Neutrophil (primary cell): Measurements from ENCODE around the gene ATP8B4.

ENCODE experiments used
- H3K27ac ChIP-seq: fragments of 200-600 bp; sonication (generic); 2 replicates; pipeline ENCODE4 v1.5.1; 2016; ENCODE audit warnings: mild to moderate bottlenecking, moderate library complexity
- H3K27me3 ChIP-seq: fragments of 200-600 bp; sonication (generic); 2 replicates; pipeline ENCODE4 v1.6.0; 2016; ENCODE audit warnings: mild to moderate bottlenecking
- H3K36me3 ChIP-seq: fragments of 200-600 bp; sonication (generic); 2 replicates; pipeline ENCODE4 v1.5.1; 2017
- H3K4me1 ChIP-seq, 2 experiments: fragments of 200-600 bp in 1 of 2; sonication (generic) in 1 of 2; 1 replicate in 1 of 2; 2 replicates in 1 of 2; pipeline versions ENCODE4 v1.5.1 to v1.6.1; 2013 to 2016; ENCODE audit warnings: low read depth in 1 of 2, low read length in 1 of 2, mild to moderate bottlenecking in 1 of 2, moderate library complexity in 1 of 2; ENCODE audit not compliant: control insufficient read depth in 1 of 2, insufficient read depth in 1 of 2
- H3K4me3 ChIP-seq, 2 experiments: fragments of 200-600 bp in 1 of 2; sonication (generic) in 1 of 2; 1 replicate in 1 of 2; 2 replicates in 1 of 2; pipeline ENCODE4 v1.5.1; 2013 to 2016; ENCODE audit warnings: low read depth in 1 of 2, low read length in 1 of 2, mild to moderate bottlenecking in 1 of 2, moderate library complexity in 1 of 2
- H3K9me3 ChIP-seq: fragments of 200-600 bp; sonication (generic); 2 replicates; pipeline ENCODE4 v1.5.1; 2016
- TF ChIP-seq, protein P1 (sequence below): fragments of 200-600 bp; sonication (generic); IDR thresholded peaks from 2 replicates; pipeline ENCODE4 v1.5.1; 2016; ENCODE audit warnings: antibody characterized with exemption

The ATP8B4 gene

DNA sequence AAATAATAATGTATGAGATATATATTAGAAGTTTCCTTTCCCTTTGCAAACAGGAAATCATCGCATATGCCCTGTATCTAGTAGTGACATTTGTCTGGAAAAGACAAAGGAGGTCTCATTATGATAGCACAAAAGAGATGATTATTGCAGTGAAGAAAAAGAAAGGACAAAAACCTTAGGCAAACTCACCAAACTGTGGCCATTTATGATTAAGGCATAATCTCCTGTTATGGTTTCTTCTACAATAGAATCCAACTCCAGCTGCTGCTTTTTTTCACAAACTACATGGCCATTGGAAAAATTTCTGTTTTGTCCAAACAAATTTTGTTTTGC, 218.2 kb downstream of the ATP8B4 start:
- H3K27me3 ChIP-seq: no peaks in the 10 kb centered on the region
- TF ChIP-seq, protein P1, sequence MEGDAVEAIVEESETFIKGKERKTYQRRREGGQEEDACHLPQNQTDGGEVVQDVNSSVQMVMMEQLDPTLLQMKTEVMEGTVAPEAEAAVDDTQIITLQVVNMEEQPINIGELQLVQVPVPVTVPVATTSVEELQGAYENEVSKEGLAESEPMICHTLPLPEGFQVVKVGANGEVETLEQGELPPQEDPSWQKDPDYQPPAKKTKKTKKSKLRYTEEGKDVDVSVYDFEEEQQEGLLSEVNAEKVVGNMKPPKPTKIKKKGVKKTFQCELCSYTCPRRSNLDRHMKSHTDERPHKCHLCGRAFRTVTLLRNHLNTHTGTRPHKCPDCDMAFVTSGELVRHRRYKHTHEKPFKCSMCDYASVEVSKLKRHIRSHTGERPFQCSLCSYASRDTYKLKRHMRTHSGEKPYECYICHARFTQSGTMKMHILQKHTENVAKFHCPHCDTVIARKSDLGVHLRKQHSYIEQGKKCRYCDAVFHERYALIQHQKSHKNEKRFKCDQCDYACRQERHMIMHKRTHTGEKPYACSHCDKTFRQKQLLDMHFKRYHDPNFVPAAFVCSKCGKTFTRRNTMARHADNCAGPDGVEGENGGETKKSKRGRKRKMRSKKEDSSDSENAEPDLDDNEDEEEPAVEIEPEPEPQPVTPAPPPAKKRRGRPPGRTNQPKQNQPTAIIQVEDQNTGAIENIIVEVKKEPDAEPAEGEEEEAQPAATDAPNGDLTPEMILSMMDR: no peak
- peak overlapping the region; percentile 36 for H3K27ac ChIP-seq
- no peaks in the 10 kb centered on the region for H3K9me3 ChIP-seq
- H3K4me3 ChIP-seq: no peak overlapping the region
- H3K36me3 ChIP-seq: peaks cover 49% of the 10 kb centered on the region
- H3K4me1 ChIP-seq: no peaks in the 10 kb centered on the region

DNA sequence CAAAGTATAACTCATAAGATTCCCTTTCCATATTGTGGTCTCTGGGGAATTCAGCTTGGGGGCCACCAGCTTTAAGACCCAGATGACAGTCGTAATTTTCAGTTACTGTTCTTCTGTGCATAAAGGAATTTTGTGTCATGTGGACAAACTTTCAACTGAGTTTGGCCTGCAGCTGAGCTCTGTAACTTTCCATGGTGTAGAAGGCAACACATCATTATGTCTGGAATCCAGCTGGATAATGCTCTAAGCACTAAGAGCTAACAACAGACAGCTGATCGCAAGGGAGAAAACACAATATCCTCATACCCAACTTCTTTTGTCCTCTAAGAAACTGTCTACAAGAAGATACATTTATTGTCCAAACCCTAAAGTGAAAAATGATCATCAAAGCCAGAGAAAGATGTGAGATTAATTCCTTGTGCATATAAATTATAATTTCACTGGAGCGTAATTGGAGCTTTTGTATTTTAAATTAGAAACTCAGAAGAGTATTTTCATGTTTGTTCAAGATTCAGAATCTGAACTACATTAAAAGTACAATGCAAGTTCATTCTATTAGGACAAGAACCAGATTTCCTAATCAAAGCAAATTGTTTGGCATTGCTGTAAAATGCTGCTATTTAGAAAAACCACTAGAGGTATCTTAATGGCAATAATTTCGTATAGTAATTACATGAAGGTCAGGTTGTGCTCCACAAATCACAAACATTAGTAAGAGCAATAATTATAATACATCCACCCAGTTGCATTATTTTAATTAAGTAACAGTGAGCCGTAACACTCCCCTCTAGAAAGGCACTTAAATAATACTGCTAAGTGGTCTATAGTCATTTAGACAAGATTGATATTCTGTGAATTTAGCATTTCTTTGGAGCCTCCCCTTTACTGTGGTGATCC, 218.8 kb downstream of the ATP8B4 start:
- peaks cover 55% of the 10 kb centered on the region for H3K36me3 ChIP-seq
- TF ChIP-seq, protein P1: no peak
- no peak overlapping the region for H3K4me3 ChIP-seq
- no peaks in the 10 kb centered on the region for H3K4me1 ChIP-seq
- H3K27ac ChIP-seq: peak overlapping the region; percentile 9
- H3K9me3 ChIP-seq: no peaks in the 10 kb centered on the region
- no peaks in the 10 kb centered on the region for H3K27me3 ChIP-seq

DNA sequence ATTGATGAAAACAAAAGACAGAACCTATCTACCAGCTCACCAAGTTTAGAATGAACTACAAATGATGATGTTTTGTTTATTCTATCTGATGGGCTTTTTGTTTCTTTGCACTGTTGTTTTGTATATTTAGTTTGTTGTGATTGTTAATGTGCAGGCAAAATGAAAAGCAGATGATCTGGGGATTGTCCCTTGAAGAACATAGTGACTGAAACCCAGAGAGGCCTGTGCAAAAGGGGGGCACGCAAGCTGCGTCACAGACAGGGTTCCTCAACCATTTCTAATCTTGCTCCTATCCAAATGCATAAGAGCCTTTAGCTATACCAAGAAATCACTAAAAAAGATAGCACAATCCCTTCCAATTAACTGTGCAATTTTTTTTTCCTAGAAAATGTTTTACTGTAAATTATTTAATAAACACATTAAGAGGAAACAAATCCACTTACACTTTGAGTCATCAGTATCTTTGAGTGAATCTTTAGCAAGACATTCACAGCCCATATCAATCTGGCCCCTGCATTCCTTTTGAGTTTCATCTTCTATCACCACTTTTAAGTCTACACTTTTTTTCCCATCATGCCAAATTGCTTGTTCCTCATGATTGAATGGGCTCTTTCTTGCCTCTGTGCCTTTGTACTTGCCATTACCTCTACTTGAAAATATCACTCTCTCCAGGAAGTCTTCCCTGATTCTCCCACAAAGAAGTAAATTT, 220.3 kb downstream of the ATP8B4 start:
- Histone ChIP-seq H3K4me1 (no peaks in the 10 kb centered on the region), H3K9me3 (no peaks in the 10 kb centered on the region), H3K4me3 (no peak overlapping the region), H3K27me3 (no peaks in the 10 kb centered on the region), H3K27ac (no peak overlapping the region), H3K36me3 (peaks cover 70% of the 10 kb centered on the region)
- TF ChIP-seq, protein P1: no peak

DNA sequence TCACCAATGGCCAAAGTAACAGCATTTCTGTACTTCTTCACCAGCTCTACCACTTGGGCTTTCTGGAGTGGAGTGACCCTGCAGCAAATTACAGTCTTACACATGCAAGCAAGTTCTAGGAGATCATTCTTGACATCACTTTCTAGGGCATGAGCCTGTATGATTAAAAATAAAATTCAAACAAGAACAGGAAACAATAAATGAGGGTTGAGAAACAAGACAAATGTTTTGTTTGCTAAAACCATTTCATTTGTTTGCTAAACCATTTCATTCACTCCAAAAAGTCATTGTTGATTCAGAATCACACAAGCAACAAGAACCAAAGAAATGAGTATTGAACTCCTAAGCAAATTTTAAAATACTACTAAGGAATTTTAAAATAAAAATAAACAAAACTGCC, 220.9 kb downstream of the ATP8B4 start:
- H3K4me1 ChIP-seq: no peaks in the 10 kb centered on the region
- H3K27me3 ChIP-seq: no peaks in the 10 kb centered on the region
- H3K36me3 ChIP-seq: peaks cover 75% of the 10 kb centered on the region
- TF ChIP-seq, protein P1: no peak
- no peak overlapping the region for H3K4me3 ChIP-seq
- no peaks in the 10 kb centered on the region for H3K9me3 ChIP-seq
- H3K27ac ChIP-seq: peak overlapping the region; percentile 14

DNA sequence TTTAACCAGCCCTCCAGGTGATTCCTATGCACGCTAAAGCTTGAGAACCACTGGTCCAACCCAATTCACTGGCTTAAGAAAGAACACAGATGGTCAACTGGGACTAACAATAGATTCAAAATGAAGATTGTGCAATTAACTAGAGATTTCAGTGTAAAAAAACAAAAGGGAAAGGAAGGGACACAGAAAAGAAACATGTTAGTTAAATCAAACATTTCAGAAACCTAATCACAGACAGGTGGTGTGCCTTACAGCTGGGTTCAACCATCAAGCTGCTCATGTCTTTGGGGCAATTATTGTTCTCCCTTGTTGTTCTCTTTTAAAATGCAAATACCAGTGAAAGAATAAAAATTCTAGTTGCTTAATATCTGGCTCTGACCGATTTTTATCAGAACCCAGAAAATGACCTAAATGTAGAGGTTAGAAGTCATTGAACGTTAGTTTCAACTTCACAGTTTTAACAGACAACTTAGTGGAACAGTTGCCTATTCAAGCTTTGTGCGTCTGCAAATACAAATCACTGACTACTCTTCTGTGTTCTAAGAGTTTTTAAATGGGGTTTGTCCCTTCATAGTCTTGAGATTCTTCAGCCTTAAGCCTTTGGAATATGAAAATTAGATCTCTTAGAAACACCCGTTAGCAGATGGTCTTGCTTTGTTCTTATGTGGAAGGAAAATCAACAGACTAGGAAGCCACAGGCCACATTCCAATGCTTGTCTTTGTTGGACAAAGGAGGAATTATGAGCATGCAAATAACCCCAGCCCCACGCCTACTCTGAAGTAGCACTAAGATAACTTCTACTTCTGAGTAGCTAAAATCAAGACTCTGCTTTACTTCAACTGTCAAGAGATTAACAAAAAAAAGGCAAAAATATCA, 223.4 kb downstream of the ATP8B4 start:
- no peaks in the 10 kb centered on the region for H3K27me3 ChIP-seq
- H3K36me3 ChIP-seq: peaks cover 89% of the 10 kb centered on the region
- TF ChIP-seq, protein P1: no peak
- peak overlapping the region; percentile 4 for H3K27ac ChIP-seq
- H3K4me1 ChIP-seq: no peaks in the 10 kb centered on the region
- no peak overlapping the region for H3K4me3 ChIP-seq
- no peaks in the 10 kb centered on the region for H3K9me3 ChIP-seq
